Stimulated activated CD8-positive, alpha-beta memory T cell treated with anti-CD3 and anti-CD28 coated beads, Interleukin-4, amount 100 ng/mL, for 24 hours (primary cell): ENCODE results near the gene EHMT1.

Experiments used
- DNase-seq: peaks from one replicate; pipeline ENCODE4 v3.0.0-alpha.2; 2020; ENCODE audit warnings: low read depth

EHMT1 gene

GRCh38 chr9:137829260-137829996, 210.6 kb downstream of the EHMT1 start:
- DNase-seq: no peak

- DNase-seq: no peak
Measured at GRCh38 chr9:137832191-137832700, 213.4 kb downstream of the EHMT1 start.

- DNase-seq: no peak
Measured at GRCh38 chr9:137832830-137833590, 214.2 kb downstream of the EHMT1 start.

- DNase-seq: no peak
Measured at GRCh38 chr9:137833721-137834613, 215.2 kb downstream of the EHMT1 start.

- no peak for DNase-seq
Measured at GRCh38 chr9:137834846-137835546, 216.2 kb downstream of the EHMT1 start.

- no peak for DNase-seq
Measured at GRCh38 chr9:137836151-137836830, 217.5 kb downstream of the EHMT1 start.

GRCh38 chr9:137836831-137837241, 218.0 kb downstream of the EHMT1 start:
- DNase-seq: no peak

- DNase-seq: no peak
Measured at GRCh38 chr9:137837345-137838278, 218.8 kb downstream of the EHMT1 start.

GRCh38 chr9:137838576-137838975, 219.8 kb downstream of the EHMT1 start:
- no peak for DNase-seq

- DNase-seq: no peak
Measured at GRCh38 chr9:137843355-137843754, 224.6 kb downstream of the EHMT1 start.

- DNase-seq: no peak
Measured at GRCh38 chr9:137851516-137852267, 232.9 kb downstream of the EHMT1 start.

GRCh38 chr9:137853392-137853995, 234.7 kb downstream of the EHMT1 start:
- DNase-seq: no peak

- DNase-seq: no peak
Measured at GRCh38 chr9:137860361-137860760, 241.6 kb downstream of the EHMT1 start.

- DNase-seq: no peak
Measured at GRCh38 chr9:137865581-137866145, 246.9 kb downstream of the EHMT1 start.

GRCh38 chr9:137866226-137867141, 247.7 kb downstream of the EHMT1 start:
- DNase-seq: no peak

- DNase-seq: no peak
Measured at GRCh38 chr9:137870432-137870831, 251.6 kb downstream of the EHMT1 start.

GRCh38 chr9:137872296-137872695, 253.5 kb downstream of the EHMT1 start:
- no peak for DNase-seq
